Cardiac septum (tissue), 1 donor: ENCODE results near the gene KCNC3. TPM values are rescaled to one million over a fixed set of nuclear protein-coding genes. Genes with fewer than 3 reads are reported as not detected.
A peak's percentile ranks its signal among the peaks of the same experiment; 100 is the strongest.
"Not testable (repeated sequence)": the region's sequence is repeated elsewhere in the genome, so short reads cannot be mapped to it uniquely, and the experiment has no call there.

Experiments used
- DNase-seq: peaks from one replicate; pipeline ENCODE4 v3.0.0-alpha.2; 2020; ENCODE audit warnings: low spot score
- intact Hi-C: fragments of 100-400 bp; cut with DNase I; formaldehyde crosslinking; loops from one replicate; pipeline ENCODE4 v1.14.0; 2022
- total RNA-seq: library from RNA; stranded (reverse); fragmentation: NEBNext Ultra II Directional; extraction: Animal tissue kit (Norgen Biotek cat#: 25700); gene quantifications from one replicate; pipeline ENCODE4 v1.2.1, GENCODE V29; 2021
- donor health status: DM: no; HTN: no; CAD: no.

KCNC3 gene
- total RNA-seq, 1 donor from 2014 or later: 3.8 TPM

- intact Hi-C loops: no loop called here
Measured at GRCh38 chr19:50330365-50331078, 1.3 kb upstream of the KCNC3 start.

GRCh38 chr19:50329926-50330294, 733 bp upstream of the KCNC3 start:
- intact Hi-C loops, DNase-seq: not testable (repeated sequence)

More at GRCh38 chr19:50330365-50331078, 1.3 kb upstream of the KCNC3 start:
- DNase-seq: peak; percentile 84

- DNase-seq: no peak
- intact Hi-C loops: no loop called here
Measured at GRCh38 chr19:50328873-50329145, 368 bp downstream of the KCNC3 start.

- intact Hi-C loops: no loop called here
- no peak for DNase-seq
Measured at GRCh38 chr19:50328224-50328872, 829 bp downstream of the KCNC3 start.

- DNase-seq: no peak
- intact Hi-C loops: no loop called here
Measured at GRCh38 chr19:50327461-50328223, 1.5 kb downstream of the KCNC3 start.

- no peak for DNase-seq
- intact Hi-C loops: no loop called here
Measured at GRCh38 chr19:50327013-50327412, 2.2 kb downstream of the KCNC3 start.

GRCh38 chr19:50326101-50326664, 3.0 kb downstream of the KCNC3 start:
- intact Hi-C loops: no loop called here
- DNase-seq: no peak

GRCh38 chr19:50325310-50326100, 3.7 kb downstream of the KCNC3 start:
- intact Hi-C loops: no loop called here
- DNase-seq: no peak

GRCh38 chr19:50324331-50324730, 4.8 kb downstream of the KCNC3 start:
- intact Hi-C loops: no loop called here

GRCh38 chr19:50323782-50324133, 5.4 kb downstream of the KCNC3 start:
- intact Hi-C loops: no loop called here
- no peak for DNase-seq

More at GRCh38 chr19:50324331-50324730, 4.8 kb downstream of the KCNC3 start:
- DNase-seq: no peak

GRCh38 chr19:50322931-50323781, 6.0 kb downstream of the KCNC3 start:
- intact Hi-C loops: no loop called here
- no peak for DNase-seq

- intact Hi-C loops: no loop called here
- DNase-seq: no peak
Measured at GRCh38 chr19:50322234-50322633, 6.9 kb downstream of the KCNC3 start.

- DNase-seq: no peak
- intact Hi-C loops: no loop called here
Measured at GRCh38 chr19:50321831-50322230, 7.3 kb downstream of the KCNC3 start.

- intact Hi-C loops: no loop called here
- no peak for DNase-seq
Measured at GRCh38 chr19:50320596-50320995, 8.6 kb downstream of the KCNC3 start.

- intact Hi-C loops: no loop called here
- no peak for DNase-seq
Measured at GRCh38 chr19:50320051-50320450, 9.1 kb downstream of the KCNC3 start.

- intact Hi-C loops: no loop called here
- no peak for DNase-seq
Measured at GRCh38 chr19:50319156-50319555, 10.0 kb downstream of the KCNC3 start.

- intact Hi-C loops: no loop called here
- DNase-seq: no peak
Measured at GRCh38 chr19:50318438-50318837, 10.7 kb downstream of the KCNC3 start.

- intact Hi-C loops: no loop called here
- no peak for DNase-seq
Measured at GRCh38 chr19:50317115-50317514, 12.1 kb downstream of the KCNC3 start.
